Measurements from ENCODE around the gene CORT. TPM values are rescaled to one million over a fixed set of nuclear protein-coding genes. Genes with fewer than 3 reads are reported as not detected.

Gene CORT
- total and polyA plus RNA-seq, 2 of the 4 experiments (the other 2 are of a cell fraction) = 0.10 TPM; not detected in 1

DNA sequence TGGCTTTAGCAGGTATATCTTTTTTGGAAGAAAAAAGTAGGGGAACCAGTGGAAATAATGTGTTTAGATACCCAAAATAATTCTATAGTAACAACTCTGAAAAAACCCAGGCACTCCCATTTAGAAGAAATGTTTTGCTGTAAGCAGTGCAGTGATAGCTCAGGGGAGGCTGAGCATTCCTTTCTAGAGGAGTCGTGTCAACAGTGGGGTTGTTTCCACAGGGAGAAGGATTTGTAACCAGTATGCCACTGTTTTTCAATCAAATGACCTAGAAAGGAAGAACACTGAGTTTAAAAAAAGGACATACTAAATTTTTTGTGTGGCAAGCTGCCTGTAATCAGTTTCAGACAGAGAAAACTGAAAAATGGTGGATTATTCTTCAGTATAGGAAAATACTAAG, 48.5 kb upstream of the CORT start:
- Histone ChIP-seq H2AK9ac (replicated peaks; ENCODE audit: low read depth, low read length, poor library complexity) (no peak overlapping the region), H3K4me2 (ENCODE audit: low read depth, low read length) (peak overlapping the region; percentile 39), H3K56ac (ENCODE audit: extremely low read depth, insufficient read depth, low read length) (no peak overlapping the region), H3K23ac (ENCODE audit: low read depth, low read length) (no peak overlapping the region), H3K9ac (ENCODE audit: low read depth, low read length) (no peak overlapping the region), H3K4me1 (ENCODE audit: control insufficient read depth, insufficient read depth, low read length) (peaks cover 6% of the 10 kb centered on the region), H2AK5ac (ENCODE audit: low read depth, low read length) (no peak overlapping the region), H3K9me3 (ENCODE audit: control insufficient read depth, insufficient read depth, low read length) (no peaks in the 10 kb centered on the region), H3K4ac (ENCODE audit: low read depth, low read length) (no peak overlapping the region), H2AFZ (replicated peaks; ENCODE audit: low read length, poor library complexity) (no peak overlapping the region), H4K5ac (ENCODE audit: low read depth, low read length) (no peak overlapping the region), H3K9me1 (ENCODE audit: insufficient read depth, low read length) (peaks cover 13% of the 10 kb centered on the region; the same call in 1 of the 2 replicates), H3K14ac (replicated peaks; ENCODE audit: low read depth, low read length) (no peak overlapping the region), H2BK15ac (ENCODE audit: low read depth, low read length) (no peak overlapping the region), H3K18ac (ENCODE audit: low read depth, low read length) (no peak overlapping the region), H2BK20ac (ENCODE audit: low read depth, low read length) (no peak overlapping the region), H2BK5ac (ENCODE audit: low read depth, low read length, poor library complexity, severe bottlenecking) (no peak overlapping the region), H3K36me3 (ENCODE audit: control insufficient read depth, insufficient read depth, low read length) (peaks cover 23% of the 10 kb centered on the region), H3K79me1 (ENCODE audit: low read depth in 1 of 2, low read length in 2 of 2) (peaks cover 16 to 31% of the 10 kb centered on the region in 2 experiments), H3K27me3 (ENCODE audit: control insufficient read depth, insufficient read depth, low read length) (no peaks in the 10 kb centered on the region), H3K4me3 (ENCODE audit: insufficient read depth, low read depth, low read length) (no peak overlapping the region), H4K20me1 (ENCODE audit: insufficient read depth, low read length) (peaks cover 29% of the 10 kb centered on the region; the same call in 1 of the 2 replicates), H2BK120ac (ENCODE audit: low read depth, low read length) (no peak overlapping the region), H4K91ac (ENCODE audit: insufficient read depth, low read depth, low read length) (no peak overlapping the region), H3K27ac (ENCODE audit: insufficient read depth, low read length) (peak overlapping the region; percentile 63; the same call in 1 of the 2 replicates), H4K8ac (ENCODE audit: low read depth in 2 of 2, low read length in 2 of 2) (no peak overlapping the region)
- ChIA-PET CTCF (interaction anchor here (0.6 kb wide), 1 partner anchor 207 kb away, joined by 4 read pairs; no protein-coding TSS in a partner anchor), POLR2A (ENCODE audit: unreplicated experiment) (no interaction called here)
- DNase-seq = peak; percentile 76
- TF ChIP-seq RAD21 (IDR thresholded peaks at IDR 0.05; ENCODE audit: low read length) = peak; percentile 5; the same call in 1 of the 2 replicates
- TF ChIP-seq RFX5 (IDR thresholded peaks at IDR 0.05; ENCODE audit: low read depth, low read length) = no peak
- intact Hi-C loops (cut with micrococcal nuclease) = no loop called here
- no CpG with 5 or more reads among the region's 1 CpG for WGBS, 2 experiments (ENCODE audit: extremely low coverage in 2 of 2, insufficient read length in 1 of 2)
- no peak for ATAC-seq (ENCODE audit: low read depth)
- BruUV-seq (replicated peaks) = no TSS peak
- dilution Hi-C loops (cut with HindIII; ENCODE audit: low sequenced_read_pairs, unreplicated experiment) = no loop called here
- in situ Hi-C loops (cut with MboI; ENCODE audit: low sequenced_read_pairs) = no loop called here
